ENCODE measurements around the gene CCT7.

DNA sequence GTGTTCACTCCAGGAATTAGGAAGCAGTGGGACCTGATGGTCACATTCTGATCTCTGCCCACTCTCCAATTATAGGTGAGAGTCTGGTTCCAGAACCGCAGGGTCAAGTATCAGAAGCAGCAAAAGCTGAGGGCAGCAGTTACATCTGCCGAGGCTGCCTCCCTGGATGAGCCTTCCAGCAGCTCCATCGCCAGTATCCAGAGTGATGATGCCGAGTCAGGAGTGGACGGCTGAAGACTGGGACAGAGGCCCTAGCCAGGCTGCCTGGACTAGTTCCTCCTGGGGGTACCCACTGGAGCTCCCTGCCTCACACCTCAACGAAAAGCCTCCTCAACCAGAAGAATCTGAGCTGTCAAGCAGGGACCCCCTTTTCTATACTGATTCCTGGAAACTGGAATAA, 23.4 kb upstream of the CCT7 start:
- TF ChIP-seq POLR2AphosphoS5 (IDR thresholded peaks at IDR 0.05): no peak
- TF ChIP-seq, protein P1, sequence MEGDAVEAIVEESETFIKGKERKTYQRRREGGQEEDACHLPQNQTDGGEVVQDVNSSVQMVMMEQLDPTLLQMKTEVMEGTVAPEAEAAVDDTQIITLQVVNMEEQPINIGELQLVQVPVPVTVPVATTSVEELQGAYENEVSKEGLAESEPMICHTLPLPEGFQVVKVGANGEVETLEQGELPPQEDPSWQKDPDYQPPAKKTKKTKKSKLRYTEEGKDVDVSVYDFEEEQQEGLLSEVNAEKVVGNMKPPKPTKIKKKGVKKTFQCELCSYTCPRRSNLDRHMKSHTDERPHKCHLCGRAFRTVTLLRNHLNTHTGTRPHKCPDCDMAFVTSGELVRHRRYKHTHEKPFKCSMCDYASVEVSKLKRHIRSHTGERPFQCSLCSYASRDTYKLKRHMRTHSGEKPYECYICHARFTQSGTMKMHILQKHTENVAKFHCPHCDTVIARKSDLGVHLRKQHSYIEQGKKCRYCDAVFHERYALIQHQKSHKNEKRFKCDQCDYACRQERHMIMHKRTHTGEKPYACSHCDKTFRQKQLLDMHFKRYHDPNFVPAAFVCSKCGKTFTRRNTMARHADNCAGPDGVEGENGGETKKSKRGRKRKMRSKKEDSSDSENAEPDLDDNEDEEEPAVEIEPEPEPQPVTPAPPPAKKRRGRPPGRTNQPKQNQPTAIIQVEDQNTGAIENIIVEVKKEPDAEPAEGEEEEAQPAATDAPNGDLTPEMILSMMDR (IDR thresholded peaks at IDR 0.05): no peak
- TF ChIP-seq POLR2A (IDR thresholded peaks at IDR 0.05): no peak

All from breast epithelium (tissue), 3 donors.